ENCODE data around the gene CYSTM1.

Gene CYSTM1

GRCh38 chr5:140292212-140293036, 117.4 kb downstream of the CYSTM1 start:
- H3K4me3 ChIP-seq (ENCODE audit: low read depth, low read length): no peak overlapping the region
- TF ChIP-seq CTCF (IDR thresholded peaks at IDR 0.05; ENCODE audit: borderline replicate concordance, insufficient read depth, low read depth, low read length): no peak
